MM.1S (cell line): ENCODE data around the gene E2F8.

ENCODE experiments used
- DNase-seq: peaks from one replicate; pipeline ENCODE4 v3.0.0-alpha.2; 2015
- H2AFZ ChIP-seq: fragments of 300-600 bp; sonication (generic); 2 replicates; pipeline ENCODE4 v1.6.0; 2016; ENCODE audit warnings: antibody characterized with exemption, low read length
- H3F3A ChIP-seq: fragments of 300-600 bp; sonication (generic); 2 replicates; pipeline ENCODE4 v1.6.1; 2016; ENCODE audit warnings: mild to moderate bottlenecking, antibody characterized with exemption, low read length, moderate library complexity, mixed read lengths; ENCODE audit not compliant: insufficient read depth
- H3K27ac ChIP-seq: fragments of 300-600 bp; sonication (generic); 2 replicates; pipeline ENCODE4 v1.5.1; 2016; ENCODE audit warnings: mild to moderate bottlenecking, low read length
- H3K27me3 ChIP-seq: fragments of 300-600 bp; sonication (generic); replicated peaks from 2 replicates; pipeline ENCODE4 v1.6.0; 2016; ENCODE audit warnings: low read length; ENCODE audit not compliant: insufficient read depth
- H3K36me3 ChIP-seq: fragments of 300-600 bp; sonication (generic); replicated peaks from 2 replicates; pipeline ENCODE4 v1.6.1; 2016; ENCODE audit warnings: mild to moderate bottlenecking, low read length, mixed read lengths; ENCODE audit not compliant: insufficient read depth
- H3K4me1 ChIP-seq: fragments of 300-600 bp; sonication (generic); 2 replicates; pipeline ENCODE4 v1.6.1; 2016; ENCODE audit warnings: low read length, mixed read lengths
- H3K4me2 ChIP-seq: fragments of 300-600 bp; sonication (generic); 2 replicates; pipeline ENCODE4 v1.6.0; 2016; ENCODE audit warnings: low read depth, low read length
- H3K4me3 ChIP-seq: fragments of 300-600 bp; sonication (generic); 2 replicates; pipeline ENCODE4 v1.5.1; 2016; ENCODE audit warnings: low read length, mixed read lengths
- H3K79me2 ChIP-seq: fragments of 300-600 bp; sonication (generic); 2 replicates; pipeline ENCODE4 v1.6.1; 2016; ENCODE audit warnings: mixed run types, low read length, mixed read lengths
- H3K9ac ChIP-seq: fragments of 300-600 bp; sonication (generic); 2 replicates; pipeline ENCODE4 v1.6.1; 2016; ENCODE audit warnings: low read length, mixed read lengths
- H3K9me2 ChIP-seq: fragments of 300-600 bp; sonication (generic); replicated peaks from 2 replicates; pipeline ENCODE4 v1.6.1; 2016; ENCODE audit warnings: mild to moderate bottlenecking, low read length, mixed read lengths; ENCODE audit not compliant: insufficient read depth
- H3K9me3 ChIP-seq: fragments of 300-600 bp; sonication (generic); replicated peaks from 2 replicates; pipeline ENCODE4 v1.6.1; 2016; ENCODE audit warnings: mild to moderate bottlenecking, low read length, mixed read lengths; ENCODE audit not compliant: insufficient read depth
- H4K20me1 ChIP-seq: fragments of 300-600 bp; sonication (generic); 2 replicates; pipeline ENCODE4 v1.6.1; 2016; ENCODE audit warnings: mild to moderate bottlenecking, low read length, moderate library complexity, mixed read lengths; ENCODE audit not compliant: insufficient read depth
- CTCF ChIP-seq: fragments of 300-600 bp; sonication (generic); IDR thresholded peaks from 2 replicates; pipeline ENCODE4 v1.5.1; 2016; ENCODE audit warnings: antibody characterized with exemption, low read length, mixed read lengths
- EZH2 ChIP-seq: fragments of 300-600 bp; sonication (generic); optimal IDR thresholded peaks from 2 replicates; pipeline ENCODE3; 2017; ENCODE audit warnings: low read depth, mild to moderate bottlenecking, antibody characterized with exemption, low read length, mixed read lengths
- EZH2phosphoT487 ChIP-seq: fragments of 300-600 bp; sonication (generic); IDR thresholded peaks from 2 replicates; pipeline ENCODE4 v1.6.1; 2018; ENCODE audit warnings: antibody characterized with exemption, low read length

The E2F8 gene

GRCh38 chr11:19225123-19225522, 15.6 kb downstream of the E2F8 start:
- H4K20me1 ChIP-seq, result no peaks in the 10 kb centered on the region
- H3K4me2 ChIP-seq, result no peak overlapping the region
- no peak for DNase-seq
- H3K4me3 ChIP-seq, result no peak overlapping the region
- H3K9ac ChIP-seq, result no peak overlapping the region
- no peaks in the 10 kb centered on the region for H3K4me1 ChIP-seq
- no peak for TF ChIP-seq EZH2
- no peak for TF ChIP-seq EZH2phosphoT487
- TF ChIP-seq CTCF, result no peak
- H3K9me2 ChIP-seq, result no peaks in the 10 kb centered on the region
- no peak overlapping the region for H2AFZ ChIP-seq
- H3K36me3 ChIP-seq, result peaks cover 8% of the 10 kb centered on the region; the same call in 1 of the 2 replicates
- H3F3A ChIP-seq, result no peaks in the 10 kb centered on the region
- H3K27ac ChIP-seq, result no peak overlapping the region
- no peaks in the 10 kb centered on the region for H3K27me3 ChIP-seq
- H3K79me2 ChIP-seq, result no peaks in the 10 kb centered on the region
- no peaks in the 10 kb centered on the region for H3K9me3 ChIP-seq

GRCh38 chr11:19220903-19221724, 19.6 kb downstream of the E2F8 start:
- Histone ChIP-seq H3K4me1 (no peaks in the 10 kb centered on the region), H3K9me2 (no peaks in the 10 kb centered on the region), H3K9ac (no peak overlapping the region), H3K36me3 (peaks cover 8% of the 10 kb centered on the region; the same call in 1 of the 2 replicates), H3K27me3 (no peaks in the 10 kb centered on the region), H2AFZ (no peak overlapping the region), H3K27ac (no peak overlapping the region), H4K20me1 (no peaks in the 10 kb centered on the region), H3K79me2 (no peaks in the 10 kb centered on the region), H3K4me3 (no peak overlapping the region), H3K9me3 (no peaks in the 10 kb centered on the region), H3K4me2 (no peak overlapping the region), H3F3A (no peaks in the 10 kb centered on the region)
- no peak for TF ChIP-seq EZH2
- TF ChIP-seq CTCF, result no peak
- no peak for TF ChIP-seq EZH2phosphoT487
- DNase-seq, result no peak

- Histone ChIP-seq H3F3A (no peaks in the 10 kb centered on the region), H3K36me3 (no peaks in the 10 kb centered on the region), H3K4me3 (no peak overlapping the region), H3K4me2 (no peak overlapping the region), H3K79me2 (no peaks in the 10 kb centered on the region), H3K27ac (no peak overlapping the region), H2AFZ (no peak overlapping the region), H4K20me1 (no peaks in the 10 kb centered on the region), H3K9me2 (no peaks in the 10 kb centered on the region), H3K4me1 (no peaks in the 10 kb centered on the region), H3K27me3 (no peaks in the 10 kb centered on the region), H3K9ac (no peak overlapping the region), H3K9me3 (no peaks in the 10 kb centered on the region)
- no peak for DNase-seq
- TF ChIP-seq EZH2phosphoT487, result no peak
- no peak for TF ChIP-seq EZH2
- TF ChIP-seq CTCF, result no peak
Measured at GRCh38 chr11:19218786-19219460, 21.8 kb downstream of the E2F8 start.
